ENCODE results near the gene AHI1. TPM values are rescaled to one million over a fixed set of nuclear protein-coding genes. Genes with fewer than 3 reads are reported as not detected.
"Not testable (repeated sequence)": the region's sequence is repeated elsewhere in the genome, so short reads cannot be mapped to it uniquely, and the experiment has no call there.

The AHI1 gene
- total RNA-seq, 1 experiment from 2014 or later = 11.9 TPM

GRCh38 chr6:135506270-135506997 lies 8.9 kb upstream of the AHI1 start:
- peak; percentile 70 for DNase-seq (ENCODE audit: low read depth)

- DNase-seq (ENCODE audit: low read depth) = no peak
Observed at GRCh38 chr6:135505648-135506047, 8.1 kb upstream of the AHI1 start.

GRCh38 chr6:135505222-135505621 lies 7.7 kb upstream of the AHI1 start:
- DNase-seq (ENCODE audit: low read depth) = no peak

- no peak for DNase-seq (ENCODE audit: low read depth)
Observed at GRCh38 chr6:135504734-135505133, 7.2 kb upstream of the AHI1 start.

- no peak for DNase-seq (ENCODE audit: low read depth)
Observed at GRCh38 chr6:135503703-135504475, 6.3 kb upstream of the AHI1 start.

- DNase-seq (ENCODE audit: low read depth) = no peak
Observed at GRCh38 chr6:135499441-135500340, 2.2 kb upstream of the AHI1 start.

- DNase-seq (ENCODE audit: low read depth) = peak; percentile 95
Observed at GRCh38 chr6:135498185-135498841, 773 bp upstream of the AHI1 start.

GRCh38 chr6:135496800-135497411 lies 634 bp downstream of the AHI1 start:
- DNase-seq (ENCODE audit: low read depth) = peak; percentile 11

- DNase-seq (ENCODE audit: low read depth) = peak; percentile 10
Observed at GRCh38 chr6:135493218-135493961, 4.2 kb downstream of the AHI1 start.

- no peak for DNase-seq (ENCODE audit: low read depth)
Observed at GRCh38 chr6:135490381-135490780, 7.2 kb downstream of the AHI1 start.

GRCh38 chr6:135488023-135488422 lies 9.5 kb downstream of the AHI1 start:
- peak; percentile 81 for DNase-seq (ENCODE audit: low read depth)

- DNase-seq (ENCODE audit: low read depth) = not testable (repeated sequence)
Observed at GRCh38 chr6:135483903-135484302, 13.6 kb downstream of the AHI1 start.

- peak; percentile 7 for DNase-seq (ENCODE audit: low read depth)
Observed at GRCh38 chr6:135481783-135482369, 15.7 kb downstream of the AHI1 start.

- no peak for DNase-seq (ENCODE audit: low read depth)
Observed at GRCh38 chr6:135479601-135480000, 17.9 kb downstream of the AHI1 start.

- no peak for DNase-seq (ENCODE audit: low read depth)
Observed at GRCh38 chr6:135478626-135479025, 18.9 kb downstream of the AHI1 start.

GRCh38 chr6:135475292-135475886 lies 22.2 kb downstream of the AHI1 start:
- DNase-seq (ENCODE audit: low read depth) = no peak

- DNase-seq (ENCODE audit: low read depth) = no peak
Observed at GRCh38 chr6:135474362-135474761, 23.2 kb downstream of the AHI1 start.

- DNase-seq (ENCODE audit: low read depth) = no peak
Observed at GRCh38 chr6:135465903-135466302, 31.6 kb downstream of the AHI1 start.

GRCh38 chr6:135465307-135465706 lies 32.2 kb downstream of the AHI1 start:
- DNase-seq (ENCODE audit: low read depth) = no peak

- no peak for DNase-seq (ENCODE audit: low read depth)
Observed at GRCh38 chr6:135464634-135465033, 32.9 kb downstream of the AHI1 start.

Measured in M059J (cell line).